ENCODE data around the gene RARS2.
"Not testable (repeated sequence)": the region's sequence is repeated elsewhere in the genome, so short reads cannot be mapped to it uniquely, and the experiment has no call there.

The RARS2 gene

GRCh38 chr6:87498048-87498447 is 91.7 kb downstream of the RARS2 start:
- FAIRE-seq: no peak

DNA sequence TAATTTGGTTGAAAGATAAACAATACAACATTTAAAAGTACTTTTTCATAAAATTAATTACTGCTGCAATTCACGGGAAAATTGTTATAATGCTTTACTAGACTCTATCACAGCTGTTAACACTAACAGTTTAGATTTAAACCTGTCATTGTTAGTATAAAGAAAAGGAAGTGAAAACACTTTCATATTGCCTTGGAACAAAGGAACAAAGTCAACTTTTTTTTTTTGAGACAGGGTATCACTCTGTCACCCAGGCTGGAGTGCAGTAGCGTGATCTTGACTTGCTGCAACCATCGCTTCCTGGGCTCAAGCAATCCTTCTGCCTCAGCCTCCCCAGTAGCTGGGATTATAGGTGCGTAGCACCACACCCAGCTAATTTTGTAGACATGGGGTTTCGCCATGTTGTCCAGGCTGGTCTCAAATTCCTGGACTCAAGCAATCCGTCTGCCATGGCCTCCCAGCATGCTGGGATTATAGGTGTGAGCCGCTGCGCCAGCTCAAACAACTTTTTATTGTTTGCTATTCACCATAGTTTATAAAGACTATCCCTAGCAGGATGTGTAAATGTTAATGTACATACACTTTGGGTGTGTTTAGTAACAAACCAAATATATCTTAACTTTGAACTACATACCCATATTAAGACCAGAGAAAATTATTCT is 94.9 kb downstream of the RARS2 start:
- no peak for FAIRE-seq

DNA sequence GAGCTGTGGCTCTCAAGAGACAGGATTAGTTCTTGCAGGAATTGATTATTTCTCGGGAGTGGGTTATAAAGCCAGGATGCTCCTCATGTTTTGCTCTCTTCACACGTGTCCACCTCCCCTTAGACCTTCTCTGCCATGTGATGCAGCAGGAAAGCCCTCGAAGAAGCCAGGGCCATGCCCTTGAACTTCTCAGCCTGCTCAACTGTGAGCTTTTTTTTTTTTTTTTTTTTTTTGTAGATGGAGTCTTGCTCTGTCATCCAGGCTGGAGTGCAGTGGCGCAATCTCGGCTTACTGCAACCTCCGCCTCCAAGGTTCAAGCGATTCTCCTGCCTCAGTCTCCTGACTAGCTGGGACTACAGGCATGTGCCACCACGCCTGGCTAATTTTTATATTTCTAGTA is 100.5 kb downstream of the RARS2 start:
- FAIRE-seq: not testable (repeated sequence)

- FAIRE-seq: no peak
Observed at GRCh38 chr6:87487555-87487954, 102.2 kb downstream of the RARS2 start.

DNA sequence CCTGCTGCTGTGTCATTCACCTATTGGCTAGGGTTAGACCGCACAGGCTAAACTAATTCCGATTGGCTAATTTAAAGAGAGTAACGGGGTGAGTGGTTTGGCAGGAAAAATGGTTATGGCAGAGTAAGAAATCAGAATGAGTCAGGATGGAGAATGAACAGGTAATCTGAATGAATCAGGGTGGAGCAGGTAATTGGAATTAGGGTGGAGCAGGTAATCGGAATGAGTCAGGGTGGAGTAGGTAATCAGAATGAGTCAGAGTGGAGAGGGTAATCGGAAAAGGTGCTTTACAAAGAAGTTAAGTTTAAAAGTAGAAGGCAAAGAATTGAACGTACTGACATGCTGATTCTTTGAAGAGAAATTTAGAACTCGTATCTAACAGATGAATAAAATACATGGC is 105.3 kb downstream of the RARS2 start:
- no peak for FAIRE-seq

GRCh38 chr6:87483929-87484328 is 105.9 kb downstream of the RARS2 start:
- no peak for FAIRE-seq

- no peak for FAIRE-seq
Observed at GRCh38 chr6:87482366-87482765, 107.4 kb downstream of the RARS2 start.

GRCh38 chr6:87481931-87482330 is 107.9 kb downstream of the RARS2 start:
- FAIRE-seq: no peak

GRCh38 chr6:87473419-87473903 is 116.3 kb downstream of the RARS2 start:
- FAIRE-seq: no peak

- no peak for FAIRE-seq
Observed at GRCh38 chr6:87472525-87473418, 117.0 kb downstream of the RARS2 start, which contains the start of gene SLC35A1. TSS of gene SLC35A1 (plus strand) at chr6:87472974. CDS start at chr6:87473004, 30 bp downstream.

DNA sequence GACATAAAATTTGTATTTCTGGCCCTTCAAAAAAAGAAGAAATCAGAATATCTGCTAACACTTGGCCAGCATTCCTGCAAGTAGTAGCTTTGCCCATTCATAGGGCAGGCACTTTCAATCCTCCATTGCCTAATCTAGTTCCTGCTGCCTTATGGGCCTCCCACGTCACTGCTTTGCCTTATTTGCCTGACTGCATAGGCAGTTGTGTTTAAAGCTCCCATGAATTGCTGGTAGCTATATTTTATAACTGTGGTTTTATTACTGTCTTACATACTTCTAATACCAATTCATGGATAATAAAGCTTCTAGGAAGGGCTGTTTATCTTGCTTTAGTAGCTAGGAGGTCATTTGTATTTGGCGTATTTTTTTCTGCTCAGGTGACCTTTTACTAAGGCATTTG is 124.7 kb downstream of the RARS2 start:
- no peak for FAIRE-seq

Measured in endometrium (tissue), 2 donors.